Measurements from ENCODE around the gene ATP8B3. TPM values are rescaled to one million over a fixed set of nuclear protein-coding genes. Genes with fewer than 3 reads are reported as not detected.

The ATP8B3 gene
- total and polyA plus RNA-seq, 2 donors (not counting 1 experiment from before 2014, with no cell fraction given): 2.3 to 3.0 TPM

GRCh38 chr19:1836458-1837221 lies 24.6 kb upstream of the ATP8B3 start:
- Histone ChIP-seq H3K9ac (ENCODE audit: insufficient read depth, low read length) (no peak overlapping the region), H2AFZ (ENCODE audit: low read length) (no peak overlapping the region), H3K36me3 (ENCODE audit: control insufficient read depth, insufficient read depth, low read length) (peaks cover 2% of the 10 kb centered on the region), H3K4me3 (replicated peaks in 1 of 4; ENCODE audit: control extremely low read depth in 1 of 4, insufficient read depth in 1 of 4, low read depth in 3 of 4, low read length in 4 of 4) (no peak overlapping the region), H3K27me3 (ENCODE audit: control insufficient read depth, insufficient read depth, low read length) (no peaks in the 10 kb centered on the region), H3K4me1 (ENCODE audit: control insufficient read depth, extremely low read depth, insufficient read depth, low read length) (peaks cover 15% of the 10 kb centered on the region), H3K27ac (ENCODE audit: insufficient read depth, low read length) (no peak overlapping the region), H3K79me2 (ENCODE audit: control insufficient read depth, insufficient read depth, low read length) (peaks cover 75% of the 10 kb centered on the region), H4K20me1 (ENCODE audit: control insufficient read depth, extremely low read depth, insufficient read depth, low read length) (no peaks in the 10 kb centered on the region), H3K9me3 (ENCODE audit: control insufficient read depth, insufficient read depth, low read depth, low read length) (no peaks in the 10 kb centered on the region), H3K4me2 (ENCODE audit: extremely low read depth, insufficient read depth, low read length) (no peak overlapping the region)
- TF ChIP-seq EZH2 (IDR thresholded peaks at IDR 0.05; ENCODE audit: low read length, missing control alignments): no peak
- no peak for TF ChIP-seq CTCF (conservative IDR thresholded peaks at IDR 0.05 in 1 of 2, IDR thresholded peaks at IDR 0.05 in 1 of 2; ENCODE audit: low read depth in 1 of 2, low read length in 2 of 2)
- no peak for DNase-seq (ENCODE audit: low read depth in 2 of 2)

GRCh38 chr19:1833540-1833939 lies 21.5 kb upstream of the ATP8B3 start:
- peaks cover 57% of the 10 kb centered on the region for H3K79me2 ChIP-seq (ENCODE audit: control insufficient read depth, insufficient read depth, low read length)
- H3K4me3 ChIP-seq (replicated peaks in 1 of 4; ENCODE audit: control extremely low read depth in 1 of 4, insufficient read depth in 1 of 4, low read depth in 3 of 4, low read length in 4 of 4): no peak overlapping the region
- no peak for TF ChIP-seq EZH2 (IDR thresholded peaks at IDR 0.05; ENCODE audit: low read length, missing control alignments)
- no peak for TF ChIP-seq CTCF (conservative IDR thresholded peaks at IDR 0.05 in 1 of 2, IDR thresholded peaks at IDR 0.05 in 1 of 2; ENCODE audit: low read depth in 1 of 2, low read length in 2 of 2)
- H3K4me2 ChIP-seq (ENCODE audit: extremely low read depth, insufficient read depth, low read length): peak overlapping the region; percentile 4
- no peaks in the 10 kb centered on the region for H3K27me3 ChIP-seq (ENCODE audit: control insufficient read depth, insufficient read depth, low read length)
- peak overlapping the region; percentile 58 for H3K27ac ChIP-seq (ENCODE audit: insufficient read depth, low read length)
- H4K20me1 ChIP-seq (ENCODE audit: control insufficient read depth, extremely low read depth, insufficient read depth, low read length): no peaks in the 10 kb centered on the region
- DNase-seq (ENCODE audit: low read depth in 2 of 2): no peak
- no peak overlapping the region for H2AFZ ChIP-seq (ENCODE audit: low read length)
- peak overlapping the region; percentile 26 for H3K9ac ChIP-seq (ENCODE audit: insufficient read depth, low read length)
- H3K9me3 ChIP-seq (ENCODE audit: control insufficient read depth, insufficient read depth, low read depth, low read length): no peaks in the 10 kb centered on the region
- H3K36me3 ChIP-seq (ENCODE audit: control insufficient read depth, insufficient read depth, low read length): peaks cover 3% of the 10 kb centered on the region
- peaks cover 15% of the 10 kb centered on the region for H3K4me1 ChIP-seq (ENCODE audit: control insufficient read depth, extremely low read depth, insufficient read depth, low read length)

GRCh38 chr19:1832046-1832663 lies 20.1 kb upstream of the ATP8B3 start:
- Histone ChIP-seq H3K36me3 (ENCODE audit: control insufficient read depth, insufficient read depth, low read length) (peaks cover 3% of the 10 kb centered on the region), H2AFZ (ENCODE audit: low read length) (no peak overlapping the region), H3K79me2 (ENCODE audit: control insufficient read depth, insufficient read depth, low read length) (peaks cover 46% of the 10 kb centered on the region), H3K9me3 (ENCODE audit: control insufficient read depth, insufficient read depth, low read depth, low read length) (no peaks in the 10 kb centered on the region), H3K27me3 (ENCODE audit: control insufficient read depth, insufficient read depth, low read length) (no peaks in the 10 kb centered on the region), H3K9ac (ENCODE audit: insufficient read depth, low read length) (no peak overlapping the region), H4K20me1 (ENCODE audit: control insufficient read depth, extremely low read depth, insufficient read depth, low read length) (no peaks in the 10 kb centered on the region), H3K4me3 (replicated peaks in 1 of 4; ENCODE audit: control extremely low read depth in 1 of 4, insufficient read depth in 1 of 4, low read depth in 3 of 4, low read length in 4 of 4) (no peak overlapping the region), H3K27ac (ENCODE audit: insufficient read depth, low read length) (no peak overlapping the region), H3K4me1 (ENCODE audit: control insufficient read depth, extremely low read depth, insufficient read depth, low read length) (peaks cover 15% of the 10 kb centered on the region), H3K4me2 (ENCODE audit: extremely low read depth, insufficient read depth, low read length) (no peak overlapping the region)
- DNase-seq (ENCODE audit: low read depth in 2 of 2): no peak
- TF ChIP-seq EZH2 (IDR thresholded peaks at IDR 0.05; ENCODE audit: low read length, missing control alignments) (no peak), CTCF (conservative IDR thresholded peaks at IDR 0.05 in 1 of 2, IDR thresholded peaks at IDR 0.05 in 1 of 2; ENCODE audit: low read depth in 1 of 2, low read length in 2 of 2) (no peak)

Data from fibroblast of lung (primary cell).